ENCODE data around the gene FKRP. TPM values are rescaled to one million over a fixed set of nuclear protein-coding genes. Genes with fewer than 3 reads are reported as not detected.

The FKRP gene
- total and polyA plus RNA-seq, 3 donors from 2014 or later, result 22.9 to 37.2 (median 33.0) TPM

GRCh38 chr19:46785980-46786235, 40.1 kb downstream of the FKRP start:
- Histone ChIP-seq H3K27me3 (no peaks in the 10 kb centered on the region), H3K36me3 (ENCODE audit: low read depth, missing control alignments) (no peaks in the 10 kb centered on the region), H3K4me1 (peaks cover 31% of the 10 kb centered on the region), H3K9me3 (no peaks in the 10 kb centered on the region), H3K27ac (peak overlapping the region; percentile 83 to 87), H3K4me3 (peak overlapping the region in 1 of 2 donors; percentile 71)
- intact Hi-C loops (cut with DNase I; ENCODE audit: low total_unique reads), result no loop called here
- no peak for TF ChIP-seq POLR2A (IDR thresholded peaks at IDR 0.05)
- WGBS, 2 donors, result 53 to 73% methylated on average over 4 of the region's 4 CpGs
- DNase-seq, result no peak

DNA sequence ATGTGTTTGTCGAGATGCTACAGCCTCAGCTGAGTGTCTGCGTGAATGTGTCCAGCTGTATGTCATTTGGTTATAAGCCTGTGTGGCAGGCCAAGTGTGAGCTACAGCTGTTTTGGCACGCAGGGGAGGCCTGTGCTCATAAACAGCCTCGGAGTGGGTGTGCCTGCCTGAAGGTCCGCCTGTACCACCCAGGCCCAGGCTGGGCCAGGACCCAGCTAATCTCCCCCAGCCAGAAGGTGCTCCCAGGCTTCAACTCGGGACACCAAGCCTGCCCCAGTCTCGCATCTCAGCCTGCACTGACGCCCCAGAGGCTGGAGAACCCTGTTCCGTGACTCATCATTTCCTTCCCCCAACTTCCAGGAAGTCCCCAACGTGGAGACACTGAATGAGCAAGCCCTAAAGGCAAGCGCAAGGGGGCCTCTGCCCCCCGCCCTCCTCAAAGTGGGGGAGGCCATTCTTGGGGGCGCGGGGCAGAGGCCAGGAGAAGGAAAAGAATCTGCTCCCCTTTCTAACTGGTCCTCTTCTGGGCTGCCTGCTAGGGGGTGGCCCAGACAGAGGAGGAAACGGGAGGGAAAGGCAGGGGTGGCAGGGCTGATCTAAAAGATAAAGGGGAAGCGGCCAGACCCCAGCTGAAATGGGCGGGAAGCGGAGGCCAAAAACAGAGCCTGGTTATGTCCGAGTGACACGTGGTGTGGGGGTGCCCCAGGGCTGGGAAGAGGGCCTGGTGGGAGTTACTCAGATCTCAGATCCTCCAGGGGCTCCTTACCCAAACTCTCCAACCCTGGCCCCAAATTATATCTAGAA, 40.6 kb downstream of the FKRP start:
- TF ChIP-seq CTCF (IDR thresholded peaks at IDR 0.05) (no peak), POLR2A (IDR thresholded peaks at IDR 0.05) (no peak)
- peak overlapping the region; percentile 83 to 87 for H3K27ac ChIP-seq
- intact Hi-C loops (cut with DNase I; ENCODE audit: low total_unique reads), result no loop called here
- H3K27me3 ChIP-seq, result no peaks in the 10 kb centered on the region
- H3K9me3 ChIP-seq, result no peaks in the 10 kb centered on the region
- 6 to 14% methylated on average over 17 to 20 of the region's 20 CpGs for WGBS, 2 donors
- peak; percentile 69 for DNase-seq
- peak overlapping the region; percentile 71 to 72 for H3K4me3 ChIP-seq
- H3K4me1 ChIP-seq, result peaks cover 31% of the 10 kb centered on the region
- no peaks in the 10 kb centered on the region for H3K36me3 ChIP-seq (ENCODE audit: low read depth, missing control alignments)

DNA sequence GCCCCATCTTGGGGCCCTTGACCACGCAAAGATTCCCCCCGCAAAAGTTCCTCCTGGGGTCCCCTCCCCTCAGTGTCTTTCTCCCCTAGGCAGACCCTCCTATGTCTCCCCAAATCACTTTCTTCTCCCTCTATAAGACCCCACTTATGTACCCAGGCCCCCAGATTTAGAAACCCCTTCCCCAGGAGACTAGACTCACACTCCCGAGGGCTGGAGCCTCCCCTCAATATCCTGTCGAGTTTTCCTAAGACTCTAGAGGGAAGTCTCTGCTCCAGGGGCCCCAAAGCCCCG, 41.1 kb downstream of the FKRP start:
- WGBS, 2 donors, result 9 to 14% methylated on average over 5 of the region's 5 CpGs
- TF ChIP-seq CTCF (IDR thresholded peaks at IDR 0.05), result no peak
- no peak for TF ChIP-seq POLR2A (IDR thresholded peaks at IDR 0.05)
- intact Hi-C loops (cut with DNase I; ENCODE audit: low total_unique reads), result no loop called here
- peak overlapping the region; percentile 71 to 72 for H3K4me3 ChIP-seq
- peak overlapping the region; percentile 83 to 87 for H3K27ac ChIP-seq
- no peaks in the 10 kb centered on the region for H3K9me3 ChIP-seq
- H3K36me3 ChIP-seq (ENCODE audit: low read depth, missing control alignments), result no peaks in the 10 kb centered on the region
- no peak for DNase-seq
- peaks cover 31% of the 10 kb centered on the region for H3K4me1 ChIP-seq
- no peaks in the 10 kb centered on the region for H3K27me3 ChIP-seq

- peaks cover 31% of the 10 kb centered on the region for H3K4me1 ChIP-seq
- H3K4me3 ChIP-seq, result peak overlapping the region; percentile 71 to 72
- H3K27ac ChIP-seq, result peak overlapping the region; percentile 83 to 87
- H3K9me3 ChIP-seq, result no peaks in the 10 kb centered on the region
- WGBS, 2 donors, result 0 to 1% methylated on average over 45 to 52 of the region's 80 CpGs
- no peaks in the 10 kb centered on the region for H3K36me3 ChIP-seq (ENCODE audit: low read depth, missing control alignments)
- DNase-seq, result peak; percentile 74
- no peaks in the 10 kb centered on the region for H3K27me3 ChIP-seq
- TF ChIP-seq POLR2A (IDR thresholded peaks at IDR 0.05) (no peak), CTCF (IDR thresholded peaks at IDR 0.05) (no peak)
- intact Hi-C loops (cut with DNase I; ENCODE audit: low total_unique reads), result no loop called here
These were observed 41.7 kb downstream of the FKRP start for GRCh38 chr19:46787331-46788261.

GRCh38 chr19:46788262-46788967, 42.6 kb downstream of the FKRP start, which contains the start of gene SLC1A5:
TSS of gene SLC1A5 (minus strand) at chr19:46788594. CDS start at chr19:46787965, 629 bp downstream.
- no peak for TF ChIP-seq CTCF (IDR thresholded peaks at IDR 0.05)
- peak; percentile 34 for TF ChIP-seq POLR2A (IDR thresholded peaks at IDR 0.05)
- H3K4me3 ChIP-seq, result peak within 1 kb of the TSS; percentile 71 to 72
- DNase-seq, result peak; percentile 97
- H3K4me1 ChIP-seq, result peaks cover 31% of the 10 kb centered on the region
- no peaks in the 10 kb centered on the region for H3K9me3 ChIP-seq
- intact Hi-C loops (cut with DNase I; ENCODE audit: low total_unique reads), result no loop called here
- H3K27ac ChIP-seq, result peak within 1 kb of the TSS; percentile 83 to 87
- no peaks in the 10 kb centered on the region for H3K36me3 ChIP-seq (ENCODE audit: low read depth, missing control alignments)
- WGBS, 2 donors, result 2% methylated on average over 28 to 33 of the region's 46 CpGs
- no peaks in the 10 kb centered on the region for H3K27me3 ChIP-seq

Data from testis (tissue), 3 donors.